Pancreas (tissue), 10 donors: ENCODE measurements around the gene PALM2AKAP2. TPM values are rescaled to one million over a fixed set of nuclear protein-coding genes. Genes with fewer than 3 reads are reported as not detected.

Source experiments
- ATAC-seq, 4 donors: fragments of 200-7000 bp; cut with Tn5 transposase; one replicate each; pipeline versions ENCODE4 v1.8.0 to v1.9.1; 2020; ENCODE audit warnings: mild to moderate bottlenecking in 4 of 4, moderate library complexity in 4 of 4
- DNase-seq, 6 donors: peaks; one replicate each; pipeline ENCODE4 v3.0.0-alpha.2; 2020
- FAIRE-seq: peaks from 2 replicates; lab custom pipeline; 2012; peaks lifted over from hg19 to GRCh38; lab: Jason Lieb, UNC
- H3K27ac ChIP-seq, 4 donors: fragments of 200-600 bp; sonication (generic); 1 replicate in 3 of 4; 2 replicates in 1 of 4; pipeline versions ENCODE4 v1.5.0 to v1.8.0; 2020
- H3K27me3 ChIP-seq, 4 donors: fragments of 200-600 bp; one replicate each; pipeline ENCODE4 v1.8.0; 2021
- H3K36me3 ChIP-seq, 3 donors: fragments of 200-600 bp; sonication (generic) in 1 of 3; one replicate each; pipeline versions ENCODE4 v1.5.0 to v1.8.0; 2020 to 2021
- H3K4me1 ChIP-seq, 3 donors: fragments of 200-600 bp; one replicate each; pipeline ENCODE4 v1.8.0; 2021
- H3K4me3 ChIP-seq, 4 donors: fragments of 200-600 bp; sonication (generic) in 2 of 4; one replicate each; pipeline versions ENCODE4 v1.5.0 to v1.8.0; 2020 to 2021
- H3K9me3 ChIP-seq, 4 donors: fragments of 200-600 bp; one replicate each; pipeline ENCODE4 v1.8.0; 2021
- CTCF ChIP-seq, 4 donors: fragments of 200-600 bp; sonication (generic) in 3 of 4; IDR thresholded peaks; one replicate each; pipeline versions ENCODE4 v1.5.0 to v1.8.0; 2021; ENCODE audit warnings: antibody characterized with exemption in 4 of 4
- WGBS, 2 donors: extraction: QIAGEN DNeasy Blood & Tissue Kit; methylation state at CpG; one replicate each; pipeline ENCODE4 v1.1.7; 2013; 5-methylcytosine and 5-hydroxymethylcytosine counted together
- intact Hi-C, 3 donors: fragments of 100-400 bp; cut with DNase I; formaldehyde crosslinking; loops; one replicate each; pipeline versions ENCODE4 v1.11.1 to v1.14.2; 2022
- polyA plus RNA-seq, 2 donors: library from polyadenylated mRNA; stranded (reverse); fragments of 200-250 nt; gene quantifications; one replicate each; pipeline ENCODE4 v1.2.3, GENCODE V29; 2013
- total RNA-seq, 6 donors: library from RNA; stranded (reverse); fragmentation: NEBNext Ultra II Directional in 4 of 6; extraction: Animal tissue kit (Norgen Biotek cat#: 25700) in 4 of 6; gene quantifications; one replicate each; pipeline versions ENCODE4 v1.2.1 to v1.2.4, GENCODE V29; 2021 to 2023
- donor health status: healthy with polysubstance abuse.
- donor health status: DM: no; HTN: no; CAD: no; lungs with moderate emphysema.
- donor health status: DM: no; HTN: no; CAD: no.
- donor health status: control.
- donor health status: control.
- donor health status: Bipolar disorder and iron deficiency.
- donor health status: DM: yes; HTN: yes; CAD: no.
- donor health status: DM: no; HTN: no; CAD: no.
- donor health status: DM: no; HTN: no; CAD: no.
- donor health status: DM: yes; HTN: yes; CAD: no.

The PALM2AKAP2 gene
- total and polyA plus RNA-seq, 8 donors = 0.35 to 5.5 (median 0.97) TPM; not detected in 1

- ATAC-seq (no peak), DNase-seq (no peak), FAIRE-seq (no peak)
- TF ChIP-seq CTCF (IDR thresholded peaks at IDR 0.05) = no peak
- H3K4me1 ChIP-seq = no peaks in the 10 kb centered on the region
- H3K36me3 ChIP-seq = no peaks in the 10 kb centered on the region
- WGBS, 2 donors = 90 to 95% methylated on average over 1 of the region's 1 CpG
- intact Hi-C loops = no loop called here
- H3K27ac ChIP-seq = no peak overlapping the region
- no peaks in the 10 kb centered on the region for H3K9me3 ChIP-seq
- no peak overlapping the region for H3K4me3 ChIP-seq
- no peaks in the 10 kb centered on the region for H3K27me3 ChIP-seq
These were observed 22.5 kb downstream of the PALM2AKAP2 start for GRCh38 chr9:109802491-109802890.

DNA sequence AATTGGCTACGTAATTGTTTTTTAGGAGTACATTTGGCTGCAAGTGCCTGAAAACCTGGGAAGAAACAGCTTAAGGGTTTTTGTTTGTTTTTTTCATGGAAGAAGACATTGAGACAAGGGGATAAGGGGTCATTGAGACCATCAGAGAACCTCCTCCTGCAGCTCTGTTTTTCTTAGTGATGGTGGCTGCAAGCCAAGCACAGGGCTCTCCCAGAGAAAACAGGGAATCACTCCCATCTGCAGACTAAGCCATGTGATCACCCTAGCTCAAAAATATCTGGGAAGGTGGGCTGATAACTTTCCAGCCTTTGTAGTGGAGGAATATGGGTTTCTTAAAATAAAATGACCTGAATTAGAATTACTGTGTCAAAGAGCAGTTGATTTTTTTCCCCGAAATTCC lies 25.1 kb downstream of the PALM2AKAP2 start:
- 54 to 68% methylated on average over 2 of the region's 2 CpGs for WGBS, 2 donors
- no peaks in the 10 kb centered on the region for H3K4me1 ChIP-seq
- no peak overlapping the region for H3K4me3 ChIP-seq
- H3K27ac ChIP-seq = no peak overlapping the region
- H3K27me3 ChIP-seq = no peaks in the 10 kb centered on the region
- no peak for TF ChIP-seq CTCF (IDR thresholded peaks at IDR 0.05)
- no peaks in the 10 kb centered on the region for H3K9me3 ChIP-seq
- intact Hi-C loops = no loop called here
- no peak for ATAC-seq
- FAIRE-seq = no peak
- no peak for DNase-seq
- H3K36me3 ChIP-seq = no peaks in the 10 kb centered on the region

DNA sequence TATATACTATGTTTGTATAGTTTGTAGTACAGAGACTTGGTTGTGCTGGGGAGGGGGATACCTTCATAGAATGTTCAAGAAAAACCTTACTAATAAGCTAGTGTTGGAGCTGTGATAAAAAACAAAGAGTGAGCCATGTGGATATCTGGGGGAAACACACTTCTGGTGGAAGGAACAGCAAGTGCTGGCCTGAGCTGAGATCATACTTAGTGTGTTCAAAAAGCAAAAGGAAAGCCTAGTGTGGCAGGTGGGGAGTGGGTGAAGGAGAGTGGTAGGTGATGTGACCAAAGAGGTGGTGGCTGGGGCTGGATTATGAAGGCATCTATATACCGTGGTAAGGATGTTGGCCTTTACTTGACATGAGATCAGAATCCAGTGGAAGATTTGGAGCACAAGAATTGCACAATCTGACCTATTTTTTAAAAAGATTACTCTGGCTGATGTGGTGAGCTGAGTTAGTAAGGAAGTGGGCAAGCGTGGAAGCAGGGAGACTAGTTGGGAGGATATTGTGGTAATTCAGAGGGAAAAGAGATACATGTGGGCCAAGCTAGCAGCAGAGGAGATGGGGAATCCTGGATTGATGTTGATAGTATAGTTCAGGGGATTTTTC lies 26.6 kb downstream of the PALM2AKAP2 start:
- Histone ChIP-seq H3K27ac (no peak overlapping the region), H3K4me1 (no peaks in the 10 kb centered on the region), H3K27me3 (no peaks in the 10 kb centered on the region), H3K36me3 (no peaks in the 10 kb centered on the region), H3K9me3 (no peaks in the 10 kb centered on the region), H3K4me3 (no peak overlapping the region)
- FAIRE-seq = no peak
- TF ChIP-seq CTCF (IDR thresholded peaks at IDR 0.05) = no peak
- intact Hi-C loops = no loop called here
- WGBS, 2 donors = 75 to 82% methylated on average over 2 of the region's 2 CpGs
- DNase-seq = no peak
- peak in 2 of 4 donors; percentile 27 to 37 for ATAC-seq

DNA sequence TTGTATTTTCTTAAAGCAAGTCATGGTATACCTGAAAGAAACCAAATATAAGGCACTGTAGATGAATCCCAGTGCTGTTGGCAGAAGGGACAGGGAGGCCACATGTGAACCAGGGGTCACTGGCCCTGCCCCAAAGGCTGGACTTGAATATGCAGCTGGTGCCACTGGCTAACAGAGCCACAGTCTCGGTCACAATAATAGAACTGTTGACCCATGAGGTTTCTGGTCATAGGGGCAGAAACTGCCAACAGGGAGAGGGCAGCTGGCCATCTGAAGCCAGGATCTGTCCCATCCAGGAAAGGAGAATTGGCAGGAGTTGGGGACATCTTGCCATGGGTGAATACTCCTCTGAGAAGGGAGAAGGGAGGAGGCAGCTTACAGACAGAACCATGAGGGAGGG lies 31.9 kb downstream of the PALM2AKAP2 start:
- FAIRE-seq = no peak
- Histone ChIP-seq H3K27ac (no peak overlapping the region), H3K4me1 (no peaks in the 10 kb centered on the region), H3K27me3 (no peaks in the 10 kb centered on the region), H3K36me3 (no peaks in the 10 kb centered on the region), H3K9me3 (no peaks in the 10 kb centered on the region), H3K4me3 (no peak overlapping the region)
- DNase-seq = no peak
- no peak for TF ChIP-seq CTCF (IDR thresholded peaks at IDR 0.05)
- intact Hi-C loops = loop anchor here in 2 of 3 donors (10.0 kb wide), 2 partner anchors 227 to 237 kb away; no protein-coding TSS in a partner anchor
- ATAC-seq = no peak
- 73 to 86% methylated on average over 1 of the region's 1 CpG for WGBS, 2 donors

GRCh38 chr9:109812331-109812730 lies 32.3 kb downstream of the PALM2AKAP2 start:
- 60 to 78% methylated on average over 4 of the region's 4 CpGs for WGBS, 2 donors
- Histone ChIP-seq H3K4me3 (no peak overlapping the region), H3K27ac (no peak overlapping the region), H3K4me1 (no peaks in the 10 kb centered on the region), H3K27me3 (no peaks in the 10 kb centered on the region), H3K9me3 (no peaks in the 10 kb centered on the region), H3K36me3 (no peaks in the 10 kb centered on the region)
- DNase-seq = no peak
- no peak for TF ChIP-seq CTCF (IDR thresholded peaks at IDR 0.05)
- intact Hi-C loops = loop anchor here in 2 of 3 donors (10.0 kb wide), 2 partner anchors 228 to 238 kb away; no protein-coding TSS in a partner anchor
- ATAC-seq = no peak
- no peak for FAIRE-seq
